LNCaP clone FGC (cell line): Measurements from ENCODE around the gene CDK7.
"Not testable (repeated sequence)": the region's sequence is repeated elsewhere in the genome, so short reads cannot be mapped to it uniquely, and the experiment has no call there.

ENCODE experiments used
- DNase-seq: peaks from one replicate; pipeline ENCODE4 v3.0.0-alpha.2; 2011; ENCODE audit warnings: low read depth
- H3K4me3 ChIP-seq: 2 replicates; pipeline ENCODE4 v1.5.1; 2011; ENCODE audit warnings: mild to moderate bottlenecking, low read depth, low read length, control low read depth
- CTCF ChIP-seq: IDR thresholded peaks from 2 replicates; pipeline ENCODE4 v1.5.1; 2012; ENCODE audit warnings: mild to moderate bottlenecking; ENCODE audit not compliant: control insufficient read depth, insufficient read depth; ENCODE audit errors: extremely low read depth

CDK7 gene

GRCh38 chr5:69219939-69220338, 14.7 kb upstream of the CDK7 start:
- no peak overlapping the region for H3K4me3 ChIP-seq
- DNase-seq: no peak
- no peak for TF ChIP-seq CTCF

- not testable (repeated sequence) for DNase-seq, H3K4me3 ChIP-seq
Measured at GRCh38 chr5:69220371-69220770, 14.3 kb upstream of the CDK7 start.

- DNase-seq: not testable (repeated sequence)
Measured at GRCh38 chr5:69220833-69221232, 13.9 kb upstream of the CDK7 start.

GRCh38 chr5:69224520-69224919, 10.2 kb upstream of the CDK7 start:
- H3K4me3 ChIP-seq: no peak overlapping the region
- DNase-seq: no peak
- TF ChIP-seq CTCF: no peak

More at GRCh38 chr5:69220833-69221232, 13.9 kb upstream of the CDK7 start:
- H3K4me3 ChIP-seq: not testable (repeated sequence)

- H3K4me3 ChIP-seq: no peak overlapping the region
- DNase-seq: no peak
- no peak for TF ChIP-seq CTCF
Measured at GRCh38 chr5:69225860-69226259, 8.8 kb upstream of the CDK7 start.

- no peak for TF ChIP-seq CTCF
- H3K4me3 ChIP-seq: no peak overlapping the region
- DNase-seq: no peak
Measured at GRCh38 chr5:69230181-69230580, 4.5 kb upstream of the CDK7 start.

- no peak for DNase-seq
- no peak for TF ChIP-seq CTCF
- no peak overlapping the region for H3K4me3 ChIP-seq
Measured at GRCh38 chr5:69231281-69231680, 3.4 kb upstream of the CDK7 start.

GRCh38 chr5:69231851-69232250, 2.8 kb upstream of the CDK7 start:
- TF ChIP-seq CTCF: no peak
- no peak overlapping the region for H3K4me3 ChIP-seq
- no peak for DNase-seq

GRCh38 chr5:69236733-69237132, 2.0 kb downstream of the CDK7 start:
- not testable (repeated sequence) for H3K4me3 ChIP-seq, DNase-seq
